Activated CD8-positive, alpha-beta T cell treated with anti-CD3 and anti-CD28 coated beads for 36 hours (primary cell): ENCODE measurements around the gene DHX8. TPM values are rescaled to one million over a fixed set of nuclear protein-coding genes. Genes with fewer than 3 reads are reported as not detected.

Source experiments
- ATAC-seq: fragments of 200-7000 bp; cut with Tn5 transposase; one replicate; pipeline ENCODE4 v1.10.0; 2021; ENCODE audit warnings: mild to moderate bottlenecking, moderate library complexity
- CTCF ChIA-PET: fragments of 350-600 bp; sonication (Branson Sonifier 250); formaldehyde crosslinking; loops from one replicate; lab custom pipeline; 2021; ENCODE audit warnings: antibody characterized with exemption; lab: Charles Lee
- POLR2A ChIA-PET: fragments of 350-600 bp; sonication (Branson Sonifier 250); formaldehyde crosslinking; loops from one replicate; lab custom pipeline; 2021; ENCODE audit warnings: antibody characterized with exemption; lab: Charles Lee
- DNase-seq: peaks from one replicate; pipeline ENCODE4 v3.0.0-alpha.2; 2020
- H3K27ac Mint-ChIP-seq: one replicate; pipeline ENCODE4 v1.8.0; 2021; ENCODE audit warnings: mild to moderate bottlenecking, mixed read lengths
- H3K27me3 Mint-ChIP-seq: one replicate; pipeline ENCODE4 v1.8.0; 2021; ENCODE audit warnings: mixed read lengths
- H3K36me3 Mint-ChIP-seq: one replicate; pipeline ENCODE4 v1.8.0; 2021; ENCODE audit warnings: low read depth, mixed read lengths
- H3K4me1 Mint-ChIP-seq: one replicate; pipeline ENCODE4 v1.8.0; 2021; ENCODE audit warnings: low read depth, mixed read lengths
- H3K4me3 Mint-ChIP-seq: one replicate; pipeline ENCODE4 v1.8.0; 2021; ENCODE audit warnings: mild to moderate bottlenecking, moderate library complexity, mixed read lengths
- H3K9me3 Mint-ChIP-seq: one replicate; pipeline ENCODE4 v1.8.0; 2021; ENCODE audit warnings: mixed read lengths
- intact Hi-C: fragments of 100-400 bp; cut with micrococcal nuclease; formaldehyde crosslinking; loops from one replicate; pipeline ENCODE4 v1.10.0; 2022
- total RNA-seq, 2 experiments: library from RNA; stranded (reverse); gene quantifications; one replicate each; pipeline ENCODE4 v1.2.3, GENCODE V29; 2021
- TF ChIP-seq, protein P1 (sequence below): fragments of 200-600 bp; IDR thresholded peaks from one replicate; pipeline ENCODE4 v1.8.0; 2022; ENCODE audit warnings: antibody characterized with exemption, mild to moderate bottlenecking

Gene DHX8
- total RNA-seq, 2 experiments from 2014 or later, result 43.0 to 45.1 TPM

DNA sequence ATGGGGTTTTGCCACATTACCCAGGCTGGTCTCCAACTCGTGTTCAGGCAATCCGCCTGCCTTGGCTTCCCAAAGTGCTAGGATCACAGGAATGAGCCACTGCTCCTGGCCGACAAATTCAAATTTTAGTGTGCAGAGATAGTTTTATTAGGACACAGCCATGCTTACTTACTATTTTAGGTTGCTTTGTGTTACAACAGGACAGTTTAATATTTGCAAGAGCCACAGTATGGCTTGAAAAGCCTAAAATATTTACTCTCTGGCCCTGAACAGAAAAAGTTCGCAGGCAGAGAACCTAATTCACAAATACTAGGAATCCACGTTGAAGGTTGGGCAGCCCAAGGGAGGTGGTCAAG, 75.0 kb downstream of the DHX8 start:
- no peak overlapping the region for H3K27ac Mint-ChIP-seq
- H3K36me3 Mint-ChIP-seq, result no peaks in the 10 kb centered on the region
- no peaks in the 10 kb centered on the region for H3K9me3 Mint-ChIP-seq
- intact Hi-C loops, result no loop called here
- POLR2A ChIA-PET, result interaction anchor here (1.2 kb wide), 1 partner anchor 256 kb away, joined by 3 read pairs; no protein-coding TSS in a partner anchor
- CTCF ChIA-PET, result interaction anchor here (0.9 kb wide), 1 partner anchor 115 kb away, joined by 3 read pairs; no protein-coding TSS in a partner anchor
- peaks cover 35% of the 10 kb centered on the region for H3K27me3 Mint-ChIP-seq
- DNase-seq (no peak), ATAC-seq (no peak)
- H3K4me3 Mint-ChIP-seq, result no peak overlapping the region
- H3K4me1 Mint-ChIP-seq, result peaks cover 10% of the 10 kb centered on the region
- TF ChIP-seq, protein P1, sequence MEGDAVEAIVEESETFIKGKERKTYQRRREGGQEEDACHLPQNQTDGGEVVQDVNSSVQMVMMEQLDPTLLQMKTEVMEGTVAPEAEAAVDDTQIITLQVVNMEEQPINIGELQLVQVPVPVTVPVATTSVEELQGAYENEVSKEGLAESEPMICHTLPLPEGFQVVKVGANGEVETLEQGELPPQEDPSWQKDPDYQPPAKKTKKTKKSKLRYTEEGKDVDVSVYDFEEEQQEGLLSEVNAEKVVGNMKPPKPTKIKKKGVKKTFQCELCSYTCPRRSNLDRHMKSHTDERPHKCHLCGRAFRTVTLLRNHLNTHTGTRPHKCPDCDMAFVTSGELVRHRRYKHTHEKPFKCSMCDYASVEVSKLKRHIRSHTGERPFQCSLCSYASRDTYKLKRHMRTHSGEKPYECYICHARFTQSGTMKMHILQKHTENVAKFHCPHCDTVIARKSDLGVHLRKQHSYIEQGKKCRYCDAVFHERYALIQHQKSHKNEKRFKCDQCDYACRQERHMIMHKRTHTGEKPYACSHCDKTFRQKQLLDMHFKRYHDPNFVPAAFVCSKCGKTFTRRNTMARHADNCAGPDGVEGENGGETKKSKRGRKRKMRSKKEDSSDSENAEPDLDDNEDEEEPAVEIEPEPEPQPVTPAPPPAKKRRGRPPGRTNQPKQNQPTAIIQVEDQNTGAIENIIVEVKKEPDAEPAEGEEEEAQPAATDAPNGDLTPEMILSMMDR, result no peak

DNA sequence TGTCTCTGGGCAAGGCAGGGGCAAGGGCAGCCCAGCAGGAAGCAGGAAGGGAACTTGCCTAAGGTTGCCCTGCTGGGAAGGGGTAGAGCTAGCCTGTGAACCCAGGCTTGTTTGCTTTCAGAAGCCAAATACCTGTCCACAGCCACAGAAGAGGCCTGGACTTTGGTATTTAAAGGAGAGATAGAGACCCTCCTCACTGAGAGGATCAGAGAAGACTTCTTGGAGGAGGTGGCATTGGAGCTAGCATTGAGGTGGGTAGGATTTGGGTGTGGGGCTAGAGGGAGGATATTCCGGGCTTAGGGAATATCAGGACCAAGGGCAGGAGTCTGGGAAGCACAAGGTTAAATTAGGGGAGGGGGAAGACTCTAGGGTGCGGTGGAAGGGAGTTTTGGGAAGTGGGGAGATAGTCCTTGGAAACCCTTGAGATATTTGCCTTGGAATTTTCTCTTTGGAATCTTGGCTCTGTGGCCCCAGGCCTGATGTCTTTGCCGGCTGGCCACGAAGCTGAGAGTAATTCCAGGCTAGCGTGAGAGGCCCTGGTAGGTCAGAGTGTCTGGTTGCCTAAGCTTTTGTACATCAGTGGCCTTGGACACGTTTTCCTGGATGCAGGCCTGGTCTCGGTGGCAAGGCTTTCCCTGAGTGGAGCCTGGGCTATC, 75.5 kb downstream of the DHX8 start:
- no peak overlapping the region for H3K4me3 Mint-ChIP-seq
- peaks cover 35% of the 10 kb centered on the region for H3K27me3 Mint-ChIP-seq
- no peaks in the 10 kb centered on the region for H3K36me3 Mint-ChIP-seq
- DNase-seq (no peak), ATAC-seq (no peak)
- CTCF ChIA-PET, result interaction anchor here (0.9 to 1.2 kb wide), 2 partner anchors 115 to 166 kb away, joined by 3 read pairs; no protein-coding TSS in a partner anchor
- intact Hi-C loops, result no loop called here
- H3K27ac Mint-ChIP-seq, result no peak overlapping the region
- POLR2A ChIA-PET, result interaction anchor here (1.2 kb wide), 1 partner anchor 256 kb away, joined by 3 read pairs; no protein-coding TSS in a partner anchor
- peaks cover 10% of the 10 kb centered on the region for H3K4me1 Mint-ChIP-seq
- TF ChIP-seq, protein P1, result no peak
- no peaks in the 10 kb centered on the region for H3K9me3 Mint-ChIP-seq

DNA sequence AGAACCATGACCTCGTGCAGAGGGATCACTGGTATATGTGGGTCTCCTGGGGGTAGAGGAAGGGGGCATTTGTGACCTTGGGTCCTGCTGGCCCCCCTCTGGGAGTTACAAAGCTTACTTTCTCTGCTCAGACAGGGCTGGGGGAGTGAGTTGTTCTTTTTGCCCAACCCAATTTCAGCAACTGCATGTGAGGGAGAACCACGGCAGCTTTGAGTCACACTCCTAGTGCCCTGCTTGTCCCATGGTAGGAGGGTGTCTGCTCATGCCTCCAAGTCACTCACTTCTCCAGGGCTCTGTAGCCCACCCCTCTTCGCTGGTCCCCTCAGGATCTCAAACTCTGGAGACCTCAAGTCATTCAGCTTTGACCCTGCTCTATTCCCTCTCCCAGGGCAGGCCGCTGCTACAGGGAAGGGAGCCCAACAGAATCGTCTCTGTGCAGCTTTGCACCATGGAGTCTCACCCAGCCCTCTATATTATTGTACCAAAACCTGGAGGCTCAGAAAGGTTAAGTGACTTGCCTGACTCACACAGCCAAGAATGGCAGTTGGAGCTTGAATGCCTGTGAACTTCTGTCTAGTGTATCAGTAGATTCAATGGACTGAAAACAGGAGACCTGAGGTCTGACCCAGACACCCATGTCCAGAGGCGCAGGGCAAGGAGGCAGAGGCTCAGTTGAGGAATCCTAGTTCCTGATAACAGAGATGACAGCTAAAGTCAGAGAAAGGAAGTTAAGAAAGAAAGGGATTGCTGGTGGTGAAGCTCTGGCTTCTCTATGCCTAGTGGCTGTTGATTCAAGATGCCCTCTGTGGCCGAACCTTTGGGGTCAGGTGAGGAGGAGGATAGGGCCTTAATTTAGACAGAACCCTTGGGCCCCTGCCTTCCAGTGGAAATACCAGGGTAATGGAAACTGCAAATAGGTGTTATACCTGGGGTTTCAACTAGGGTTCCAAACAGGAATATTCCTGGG, 77.0 kb downstream of the DHX8 start:
- no peak overlapping the region for H3K4me3 Mint-ChIP-seq
- no peaks in the 10 kb centered on the region for H3K9me3 Mint-ChIP-seq
- peak; percentile 41 for DNase-seq

DNA sequence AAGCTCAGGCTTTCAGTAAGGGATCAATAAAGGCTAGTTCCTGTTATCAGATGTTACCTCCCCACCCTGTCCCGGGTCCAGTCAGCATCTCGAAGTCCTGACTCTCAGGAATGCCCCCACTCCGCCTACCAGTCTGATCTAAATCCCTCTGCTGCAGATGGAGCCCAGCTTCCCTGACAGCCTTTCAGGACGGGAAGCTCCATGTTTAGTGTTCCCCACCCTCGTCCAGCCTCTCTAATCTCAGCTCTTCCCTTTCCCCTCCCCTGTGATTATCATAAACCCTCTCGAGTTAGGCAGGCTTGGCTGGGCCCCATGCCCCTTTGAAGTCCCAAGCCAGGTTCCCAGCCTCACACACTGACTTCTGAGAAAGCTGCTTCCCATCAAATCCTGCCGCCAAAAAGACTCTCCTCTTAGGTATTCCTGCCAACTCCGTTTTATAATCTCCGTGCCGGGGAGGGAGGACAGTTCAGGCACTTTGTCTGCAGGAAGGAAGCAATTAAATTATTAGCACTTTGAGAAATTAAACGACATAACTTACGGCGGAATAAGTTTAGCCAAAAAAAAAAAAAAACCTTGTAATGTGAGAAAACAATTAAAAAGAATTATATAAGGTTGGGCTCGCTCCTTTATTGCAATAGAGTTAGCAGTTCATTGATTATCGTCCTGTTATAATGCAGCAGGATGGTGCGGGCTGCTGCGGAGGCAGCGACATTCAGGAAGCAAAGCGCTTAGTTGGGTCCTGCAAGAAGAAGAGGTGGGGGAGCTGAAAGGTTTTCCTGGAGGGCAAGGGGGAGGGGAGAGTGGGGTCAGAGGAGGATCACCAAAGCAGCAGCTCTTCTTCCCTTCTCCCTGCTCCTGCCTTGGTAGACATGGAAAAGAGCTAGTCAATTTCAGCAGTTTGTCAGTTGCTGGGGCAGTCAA, 79.2 kb downstream of the DHX8 start:
- DNase-seq, result no peak
- POLR2A ChIA-PET, result no interaction called here
- Mint-ChIP-seq H3K27me3 (peaks cover 27% of the 10 kb centered on the region), H3K9me3 (no peaks in the 10 kb centered on the region), H3K27ac (no peak overlapping the region), H3K36me3 (no peaks in the 10 kb centered on the region), H3K4me1 (peaks cover 4% of the 10 kb centered on the region), H3K4me3 (no peak overlapping the region)
- intact Hi-C loops, result no loop called here
- no peak for ATAC-seq
- TF ChIP-seq, protein P1, result no peak
- CTCF ChIA-PET, result interaction anchor here (1.1 kb wide), 2 partner anchors 14 to 204 kb away, joined by 3 read pairs; no protein-coding TSS in a partner anchor

More for the DNA sequence above, 77.0 kb downstream of the DHX8 start:
- CTCF ChIA-PET, result interaction anchor here (1.2 kb wide), 2 partner anchors 16 to 167 kb away, joined by 3 to 4 read pairs; no protein-coding TSS in a partner anchor
- POLR2A ChIA-PET, result no interaction called here
- Mint-ChIP-seq H3K4me1 (peaks cover 10% of the 10 kb centered on the region), H3K27ac (no peak overlapping the region), H3K27me3 (peaks cover 30% of the 10 kb centered on the region), H3K36me3 (no peaks in the 10 kb centered on the region)
- TF ChIP-seq, protein P1, result no peak
- peak; percentile 50 for ATAC-seq
- intact Hi-C loops, result no loop called here
